A673 (cell line): ENCODE data around the gene PAX5.

Experiments used
- EZH2 ChIP-seq: fragments of 200-600 bp; sonication (generic); IDR thresholded peaks from 2 replicates; pipeline ENCODE4 v1.6.1; 2017; ENCODE audit warnings: borderline replicate concordance, low read depth, mild to moderate bottlenecking, mixed read lengths, antibody characterized with exemption, low read length; ENCODE audit not compliant: poor library complexity, severe bottlenecking
- TF ChIP-seq, protein P1 (sequence below): fragments of 300-800, 200-600 bp; sonication (generic); conservative IDR thresholded peaks from 2 replicates; pipeline ENCODE4 v1.5.1; 2017; ENCODE audit warnings: low read depth, mild to moderate bottlenecking, antibody characterized with exemption, low read length, moderate library complexity, mixed read lengths

DNA sequence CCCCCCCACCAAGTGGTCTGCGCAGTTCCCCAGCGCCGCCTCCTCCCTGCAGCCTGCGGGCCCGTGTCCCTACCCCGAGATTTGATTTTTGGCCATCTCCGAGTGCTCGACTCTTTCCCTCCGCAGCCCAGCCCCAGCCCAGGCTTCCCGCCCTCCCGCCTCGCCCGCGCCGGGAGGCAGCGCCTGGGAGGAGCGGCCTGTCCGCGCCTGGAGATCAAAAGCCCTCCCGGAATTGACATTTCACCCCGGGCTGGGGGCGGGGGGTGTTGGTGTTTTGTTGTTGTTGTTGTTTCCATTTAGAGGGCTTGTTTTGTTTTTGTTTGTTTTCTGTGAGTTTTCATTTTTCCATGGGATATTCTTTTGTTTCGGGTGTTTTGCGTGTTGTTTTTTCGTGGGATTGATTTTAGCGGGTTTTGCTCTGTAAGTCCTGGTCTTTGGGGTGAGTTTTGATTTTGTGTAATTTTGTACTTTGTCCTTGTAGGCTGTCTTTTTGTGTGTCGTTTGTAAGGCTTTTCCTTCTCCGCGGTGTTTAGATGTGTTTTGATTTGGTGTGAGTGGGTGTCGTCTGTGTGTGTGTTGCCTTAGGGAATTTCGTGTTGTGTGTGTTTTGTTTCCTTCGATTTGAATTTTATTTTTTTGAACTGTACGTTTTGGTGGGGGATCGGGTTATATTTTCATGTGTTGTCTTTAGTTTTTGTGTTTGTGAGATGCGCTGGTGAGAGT is 1.7 kb upstream of the PAX5 start:
- TF ChIP-seq, protein P1, sequence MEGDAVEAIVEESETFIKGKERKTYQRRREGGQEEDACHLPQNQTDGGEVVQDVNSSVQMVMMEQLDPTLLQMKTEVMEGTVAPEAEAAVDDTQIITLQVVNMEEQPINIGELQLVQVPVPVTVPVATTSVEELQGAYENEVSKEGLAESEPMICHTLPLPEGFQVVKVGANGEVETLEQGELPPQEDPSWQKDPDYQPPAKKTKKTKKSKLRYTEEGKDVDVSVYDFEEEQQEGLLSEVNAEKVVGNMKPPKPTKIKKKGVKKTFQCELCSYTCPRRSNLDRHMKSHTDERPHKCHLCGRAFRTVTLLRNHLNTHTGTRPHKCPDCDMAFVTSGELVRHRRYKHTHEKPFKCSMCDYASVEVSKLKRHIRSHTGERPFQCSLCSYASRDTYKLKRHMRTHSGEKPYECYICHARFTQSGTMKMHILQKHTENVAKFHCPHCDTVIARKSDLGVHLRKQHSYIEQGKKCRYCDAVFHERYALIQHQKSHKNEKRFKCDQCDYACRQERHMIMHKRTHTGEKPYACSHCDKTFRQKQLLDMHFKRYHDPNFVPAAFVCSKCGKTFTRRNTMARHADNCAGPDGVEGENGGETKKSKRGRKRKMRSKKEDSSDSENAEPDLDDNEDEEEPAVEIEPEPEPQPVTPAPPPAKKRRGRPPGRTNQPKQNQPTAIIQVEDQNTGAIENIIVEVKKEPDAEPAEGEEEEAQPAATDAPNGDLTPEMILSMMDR = no peak
- no peak for TF ChIP-seq EZH2
